Measurements from ENCODE around the gene SCYL1. TPM values are rescaled to one million over a fixed set of nuclear protein-coding genes. Genes with fewer than 3 reads are reported as not detected.

SCYL1 gene
- total RNA-seq, 1 experiment from 2014 or later, result 54.7 TPM

DNA sequence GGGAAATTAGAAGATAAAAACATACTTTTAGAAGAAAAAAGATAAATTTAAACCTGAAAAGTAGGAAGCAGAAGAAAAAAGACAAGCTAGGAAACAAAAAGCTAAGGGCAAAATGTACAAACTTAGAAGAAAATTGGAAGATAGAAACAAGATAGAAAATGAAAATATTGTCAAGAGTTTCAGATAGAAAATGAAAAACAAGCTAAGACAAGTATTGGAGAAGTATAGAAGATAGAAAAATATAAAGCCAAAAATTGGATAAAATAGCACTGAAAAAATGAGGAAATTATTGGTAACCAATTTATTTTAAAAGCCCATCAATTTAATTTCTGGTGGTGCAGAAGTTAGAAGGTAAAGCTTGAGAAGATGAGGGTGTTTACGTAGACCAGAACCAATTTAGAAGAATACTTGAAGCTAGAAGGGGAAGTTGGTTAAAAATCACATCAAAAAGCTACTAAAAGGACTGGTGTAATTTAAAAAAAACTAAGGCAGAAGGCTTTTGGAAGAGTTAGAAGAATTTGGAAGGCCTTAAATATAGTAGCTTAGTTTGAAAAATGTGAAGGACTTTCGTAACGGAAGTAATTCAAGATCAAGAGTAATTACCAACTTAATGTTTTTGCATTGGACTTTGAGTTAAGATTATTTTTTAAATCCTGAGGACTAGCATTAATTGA, 25.0 kb upstream of the SCYL1 start:
- H2AK5ac ChIP-seq (ENCODE audit: insufficient read length, low read length), result no peak overlapping the region
- no peak overlapping the region for H2BK5ac ChIP-seq (ENCODE audit: insufficient read length, low read length)
- Mint-ChIP-seq H3K27me3 (ENCODE audit: low read depth) (no peaks in the 10 kb centered on the region), H3K4me1 (peaks cover 25 to 45% of the 10 kb centered on the region in 2 experiments), H3K27ac (no peak overlapping the region), H3K9me3 (peaks cover 2 to 3% of the 10 kb centered on the region in 2 experiments; a peak in 3 of 5 replicates), H3K36me3 (ENCODE audit: insufficient read depth in 1 of 3, low read depth in 3 of 3) (peaks cover 0 to 15% (median 14%) of the 10 kb centered on the region in 3 experiments; a peak in 5 of 7 replicates), H3K4me3 (no peak overlapping the region)
- no peak overlapping the region for H2BK12ac ChIP-seq (ENCODE audit: insufficient read length, low read depth, low read length)
- no peak overlapping the region for H3K23ac ChIP-seq (ENCODE audit: insufficient read length, low read depth, low read length)
- peak overlapping the region; percentile 95 for H3K4me2 ChIP-seq (ENCODE audit: insufficient read depth, insufficient read length, low read length)
- peak overlapping the region; percentile 60 for H3K27ac ChIP-seq (ENCODE audit: insufficient read length, low read depth, low read length)
- no peak overlapping the region for H2BK120ac ChIP-seq (ENCODE audit: low read depth, low read length, poor library complexity, severe bottlenecking)
- no peaks in the 10 kb centered on the region for H4K20me1 ChIP-seq (ENCODE audit: control insufficient read depth, insufficient read depth, insufficient read length)
- H3K9me3 ChIP-seq (ENCODE audit: control insufficient read depth, low read depth, low read length), result no peaks in the 10 kb centered on the region
- H4K91ac ChIP-seq (ENCODE audit: insufficient read length, low read depth, low read length), result no peak overlapping the region
- no peak overlapping the region for H2BK20ac ChIP-seq (ENCODE audit: low read depth, low read length, poor library complexity, severe bottlenecking)
- H2AFZ ChIP-seq (ENCODE audit: low read length), result no peak overlapping the region
- TF ChIP-seq, protein P1, sequence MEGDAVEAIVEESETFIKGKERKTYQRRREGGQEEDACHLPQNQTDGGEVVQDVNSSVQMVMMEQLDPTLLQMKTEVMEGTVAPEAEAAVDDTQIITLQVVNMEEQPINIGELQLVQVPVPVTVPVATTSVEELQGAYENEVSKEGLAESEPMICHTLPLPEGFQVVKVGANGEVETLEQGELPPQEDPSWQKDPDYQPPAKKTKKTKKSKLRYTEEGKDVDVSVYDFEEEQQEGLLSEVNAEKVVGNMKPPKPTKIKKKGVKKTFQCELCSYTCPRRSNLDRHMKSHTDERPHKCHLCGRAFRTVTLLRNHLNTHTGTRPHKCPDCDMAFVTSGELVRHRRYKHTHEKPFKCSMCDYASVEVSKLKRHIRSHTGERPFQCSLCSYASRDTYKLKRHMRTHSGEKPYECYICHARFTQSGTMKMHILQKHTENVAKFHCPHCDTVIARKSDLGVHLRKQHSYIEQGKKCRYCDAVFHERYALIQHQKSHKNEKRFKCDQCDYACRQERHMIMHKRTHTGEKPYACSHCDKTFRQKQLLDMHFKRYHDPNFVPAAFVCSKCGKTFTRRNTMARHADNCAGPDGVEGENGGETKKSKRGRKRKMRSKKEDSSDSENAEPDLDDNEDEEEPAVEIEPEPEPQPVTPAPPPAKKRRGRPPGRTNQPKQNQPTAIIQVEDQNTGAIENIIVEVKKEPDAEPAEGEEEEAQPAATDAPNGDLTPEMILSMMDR (conservative IDR thresholded peaks at IDR 0.05), result no peak
- peaks cover 27% of the 10 kb centered on the region for H3K23me2 ChIP-seq (ENCODE audit: insufficient read length, low read depth, low read length, poor library complexity, severe bottlenecking)
- peaks cover 42% of the 10 kb centered on the region for H3K79me2 ChIP-seq (ENCODE audit: insufficient read depth, low read length)
- H3K14ac ChIP-seq (ENCODE audit: insufficient read depth, low read length), result peak overlapping the region; percentile 90; the same call in 1 of the 2 replicates
- H4K5ac ChIP-seq (ENCODE audit: insufficient read length, low read depth, low read length), result no peak overlapping the region
- no CpG with 5 or more reads among the region's 3 CpGs for WGBS (ENCODE audit: extremely low coverage, insufficient read length, low lambda C conversion rate)
- no peaks in the 10 kb centered on the region for H3K27me3 ChIP-seq (ENCODE audit: insufficient read depth, low read length)
- no peaks in the 10 kb centered on the region for H3K79me1 ChIP-seq (ENCODE audit: insufficient read depth, low read depth, low read length, poor library complexity, severe bottlenecking)
- H3K4ac ChIP-seq (ENCODE audit: low read depth, low read length), result no peak overlapping the region
- H3T11ph ChIP-seq (ENCODE audit: low read length), result no peak overlapping the region
- H4K8ac ChIP-seq (replicated peaks; ENCODE audit: insufficient read length, low read depth, low read length), result no peak overlapping the region
- peak overlapping the region; percentile 52 for H3K18ac ChIP-seq (ENCODE audit: insufficient read length, low read depth, low read length)
- no peaks in the 10 kb centered on the region; the same call in 1 of the 2 replicates for H3K4me1 ChIP-seq (ENCODE audit: insufficient read depth, low read length)
- no peak for DNase-seq
- peak overlapping the region; percentile 100 for H3K9ac ChIP-seq (ENCODE audit: extremely low read depth, insufficient read length, low read length)
- H2BK15ac ChIP-seq (ENCODE audit: low read depth, low read length), result no peak overlapping the region
- H3K56ac ChIP-seq (ENCODE audit: insufficient read length, low read depth, low read length), result no peak overlapping the region
